Glutamatergic neuron (in vitro differentiated cells): Measurements from ENCODE around the gene MEF2B. TPM values are rescaled to one million over a fixed set of nuclear protein-coding genes. Genes with fewer than 3 reads are reported as not detected.

Experiments
- DNase-seq: peaks from one replicate; pipeline ENCODE4 v3.0.0; 2022
- H3K27ac Mint-ChIP-seq: one replicate; pipeline ENCODE4 v1.8.0; 2020; ENCODE audit warnings: mild to moderate bottlenecking, mixed read lengths, inconsistent platforms; ENCODE audit not compliant: unreplicated experiment
- H3K27me3 Mint-ChIP-seq: one replicate; pipeline ENCODE4 v1.8.0; 2020; ENCODE audit warnings: mild to moderate bottlenecking, moderate library complexity, mixed read lengths, inconsistent platforms; ENCODE audit not compliant: unreplicated experiment
- H3K36me3 Mint-ChIP-seq: one replicate; pipeline ENCODE4 v1.8.0; 2020; ENCODE audit warnings: mild to moderate bottlenecking, mixed read lengths, inconsistent platforms; ENCODE audit not compliant: unreplicated experiment
- H3K4me1 Mint-ChIP-seq: one replicate; pipeline ENCODE4 v1.8.0; 2020; ENCODE audit warnings: mild to moderate bottlenecking, low read depth, mixed read lengths, inconsistent platforms; ENCODE audit not compliant: unreplicated experiment
- H3K4me3 Mint-ChIP-seq: one replicate; pipeline ENCODE4 v1.8.0; 2020; ENCODE audit warnings: mild to moderate bottlenecking, mixed read lengths, inconsistent platforms; ENCODE audit not compliant: unreplicated experiment
- H3K9me3 Mint-ChIP-seq: one replicate; pipeline ENCODE4 v1.8.0; 2020; ENCODE audit warnings: mild to moderate bottlenecking, moderate library complexity, mixed read lengths, inconsistent platforms; ENCODE audit not compliant: unreplicated experiment
- CTCF ChIP-seq: fragments of 200-600 bp; sonication (generic); IDR thresholded peaks from one replicate; pipeline ENCODE4 v1.5.0; 2021; ENCODE audit not compliant: partially characterized antibody, unreplicated experiment
- total RNA-seq: library from RNA; stranded (reverse); fragmentation: NEBNext Ultra II Directional; extraction: Animal tissue kit (Norgen Biotek cat#: 25700); gene quantifications from one replicate; pipeline ENCODE4 v1.2.1, GENCODE V29; 2021; ENCODE audit not compliant: unreplicated experiment

MEF2B gene
- total RNA-seq, 1 donor from 2014 or later: 1.7 TPM

GRCh38 chr19:19165396-19165795, 4.7 kb downstream of the MEF2B start:
- Mint-ChIP-seq H3K9me3 (peaks cover 3% of the 10 kb centered on the region), H3K4me3 (no peak overlapping the region), H3K36me3 (no peaks in the 10 kb centered on the region), H3K4me1 (peaks cover 3% of the 10 kb centered on the region), H3K27ac (no peak overlapping the region), H3K27me3 (peaks cover 11% of the 10 kb centered on the region)
- DNase-seq: no peak
- TF ChIP-seq CTCF: no peak

GRCh38 chr19:19162495-19162894, 7.6 kb downstream of the MEF2B start:
- Mint-ChIP-seq H3K4me3 (no peak overlapping the region), H3K9me3 (peaks cover 1% of the 10 kb centered on the region), H3K4me1 (no peaks in the 10 kb centered on the region), H3K36me3 (no peaks in the 10 kb centered on the region), H3K27me3 (peaks cover 5% of the 10 kb centered on the region), H3K27ac (peak overlapping the region; percentile 66)
- no peak for TF ChIP-seq CTCF
- DNase-seq: no peak

GRCh38 chr19:19160461-19161035, 9.5 kb downstream of the MEF2B start:
- no peak overlapping the region for H3K4me3 Mint-ChIP-seq
- peaks cover 3% of the 10 kb centered on the region for H3K36me3 Mint-ChIP-seq
- no peak for TF ChIP-seq CTCF
- DNase-seq: no peak
- H3K4me1 Mint-ChIP-seq: no peaks in the 10 kb centered on the region
- H3K27me3 Mint-ChIP-seq: peaks cover 5% of the 10 kb centered on the region
- H3K9me3 Mint-ChIP-seq: peaks cover 5% of the 10 kb centered on the region
- no peak overlapping the region for H3K27ac Mint-ChIP-seq

DNA sequence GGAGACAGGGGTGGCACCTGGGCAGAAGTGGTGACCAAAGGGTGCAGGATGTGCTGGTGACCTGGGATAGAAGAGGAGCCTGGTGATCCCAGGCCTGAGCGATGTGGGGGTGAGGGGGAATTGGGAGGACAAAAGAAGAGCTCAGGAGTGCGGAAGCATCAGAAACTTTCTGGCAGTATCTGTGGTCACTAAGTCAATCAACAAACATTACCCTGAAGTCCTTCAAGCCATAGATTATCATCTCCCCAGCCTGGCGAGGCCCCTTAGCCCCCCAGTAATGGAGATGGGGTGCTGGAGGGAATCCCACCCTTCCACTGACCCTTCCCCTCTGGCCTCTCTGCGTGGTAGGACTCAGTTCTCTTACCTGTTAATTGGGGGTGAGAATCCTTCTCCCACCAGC, 10.5 kb downstream of the MEF2B start:
- Mint-ChIP-seq H3K4me1 (no peaks in the 10 kb centered on the region), H3K27ac (no peak overlapping the region), H3K27me3 (peaks cover 5% of the 10 kb centered on the region), H3K36me3 (peaks cover 3% of the 10 kb centered on the region), H3K9me3 (peaks cover 5% of the 10 kb centered on the region), H3K4me3 (no peak overlapping the region)
- no peak for TF ChIP-seq CTCF
- no peak for DNase-seq

DNA sequence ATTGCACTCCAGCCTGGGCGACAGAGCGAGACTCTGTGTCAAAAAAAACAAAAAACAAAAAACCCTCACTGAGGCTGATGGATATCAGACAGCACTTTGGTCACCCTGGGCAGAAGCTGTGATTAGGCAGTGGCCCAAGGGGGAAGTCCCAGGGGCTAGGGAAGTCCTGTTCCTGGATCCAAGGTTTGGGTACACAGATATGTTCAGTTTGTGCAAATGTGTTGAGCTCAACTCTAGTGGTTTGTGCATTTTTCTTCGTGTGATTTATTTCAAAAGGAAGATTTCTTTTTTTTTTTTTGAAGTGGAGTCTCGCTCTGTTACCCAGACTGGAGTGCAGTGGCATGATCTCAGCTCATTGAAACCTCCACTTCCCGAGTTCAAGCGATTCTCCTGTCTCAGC, 12.3 kb downstream of the MEF2B start:
- H3K27ac Mint-ChIP-seq: no peak overlapping the region
- no peak for DNase-seq
- TF ChIP-seq CTCF: no peak
- H3K4me3 Mint-ChIP-seq: no peak overlapping the region
- no peaks in the 10 kb centered on the region for H3K4me1 Mint-ChIP-seq
- peaks cover 7% of the 10 kb centered on the region for H3K27me3 Mint-ChIP-seq
- peaks cover 3% of the 10 kb centered on the region for H3K9me3 Mint-ChIP-seq
- peaks cover 3% of the 10 kb centered on the region for H3K36me3 Mint-ChIP-seq
